Endothelial cell (in vitro differentiated cells): Measurements from ENCODE around the gene MS4A4E. TPM values are rescaled to one million over a fixed set of nuclear protein-coding genes. Genes with fewer than 3 reads are reported as not detected.
A peak's percentile ranks its signal among the peaks of the same experiment; 100 is the strongest.

Source experiments
- DNase-seq: peaks from one replicate; pipeline ENCODE4 v3.0.0; 2021; ENCODE audit warnings: low spot score
- H3K27ac Mint-ChIP-seq: one replicate; pipeline ENCODE4 v1.8.0; 2021; ENCODE audit warnings: mixed read lengths, inconsistent platforms; ENCODE audit not compliant: unreplicated experiment
- H3K27me3 Mint-ChIP-seq: one replicate; pipeline ENCODE4 v1.8.0; 2021; ENCODE audit warnings: mild to moderate bottlenecking, moderate library complexity, mixed read lengths, inconsistent platforms; ENCODE audit not compliant: unreplicated experiment
- H3K36me3 Mint-ChIP-seq: one replicate; pipeline ENCODE4 v1.8.0; 2021; ENCODE audit warnings: mild to moderate bottlenecking, low read depth, mixed read lengths, inconsistent platforms; ENCODE audit not compliant: unreplicated experiment
- H3K4me1 Mint-ChIP-seq: one replicate; pipeline ENCODE4 v1.8.0; 2021; ENCODE audit warnings: mild to moderate bottlenecking, mixed read lengths, inconsistent platforms; ENCODE audit not compliant: unreplicated experiment
- H3K4me3 Mint-ChIP-seq: one replicate; pipeline ENCODE4 v1.8.0; 2021; ENCODE audit warnings: mild to moderate bottlenecking, mixed read lengths, inconsistent platforms; ENCODE audit not compliant: unreplicated experiment
- H3K9me3 Mint-ChIP-seq: one replicate; pipeline ENCODE4 v1.8.0; 2021; ENCODE audit warnings: mixed read lengths, inconsistent platforms; ENCODE audit not compliant: unreplicated experiment
- total RNA-seq: library from RNA; stranded (reverse); fragmentation: NEBNext Ultra II Directional; extraction: Animal tissue kit (Norgen Biotek cat#: 25700); gene quantifications from one replicate; pipeline ENCODE4 v1.2.1, GENCODE V29; 2021; ENCODE audit not compliant: unreplicated experiment
- TF ChIP-seq, protein P1 (sequence below): fragments of 200-600 bp; sonication (generic); IDR thresholded peaks from one replicate; pipeline ENCODE4 v1.5.0; 2021; ENCODE audit warnings: antibody characterized with exemption; ENCODE audit not compliant: unreplicated experiment

MS4A4E gene
- total RNA-seq, 1 donor from 2014 or later = not detected

GRCh38 chr11:60170566-60170965, 72.4 kb downstream of the MS4A4E start:
- H3K27me3 Mint-ChIP-seq = no peaks in the 10 kb centered on the region
- TF ChIP-seq, protein P1, sequence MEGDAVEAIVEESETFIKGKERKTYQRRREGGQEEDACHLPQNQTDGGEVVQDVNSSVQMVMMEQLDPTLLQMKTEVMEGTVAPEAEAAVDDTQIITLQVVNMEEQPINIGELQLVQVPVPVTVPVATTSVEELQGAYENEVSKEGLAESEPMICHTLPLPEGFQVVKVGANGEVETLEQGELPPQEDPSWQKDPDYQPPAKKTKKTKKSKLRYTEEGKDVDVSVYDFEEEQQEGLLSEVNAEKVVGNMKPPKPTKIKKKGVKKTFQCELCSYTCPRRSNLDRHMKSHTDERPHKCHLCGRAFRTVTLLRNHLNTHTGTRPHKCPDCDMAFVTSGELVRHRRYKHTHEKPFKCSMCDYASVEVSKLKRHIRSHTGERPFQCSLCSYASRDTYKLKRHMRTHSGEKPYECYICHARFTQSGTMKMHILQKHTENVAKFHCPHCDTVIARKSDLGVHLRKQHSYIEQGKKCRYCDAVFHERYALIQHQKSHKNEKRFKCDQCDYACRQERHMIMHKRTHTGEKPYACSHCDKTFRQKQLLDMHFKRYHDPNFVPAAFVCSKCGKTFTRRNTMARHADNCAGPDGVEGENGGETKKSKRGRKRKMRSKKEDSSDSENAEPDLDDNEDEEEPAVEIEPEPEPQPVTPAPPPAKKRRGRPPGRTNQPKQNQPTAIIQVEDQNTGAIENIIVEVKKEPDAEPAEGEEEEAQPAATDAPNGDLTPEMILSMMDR = no peak
- no peak for DNase-seq
- H3K36me3 Mint-ChIP-seq = no peaks in the 10 kb centered on the region
- no peaks in the 10 kb centered on the region for H3K4me1 Mint-ChIP-seq
- H3K4me3 Mint-ChIP-seq = no peak overlapping the region
- peaks cover 19% of the 10 kb centered on the region for H3K9me3 Mint-ChIP-seq
- H3K27ac Mint-ChIP-seq = no peak overlapping the region

DNA sequence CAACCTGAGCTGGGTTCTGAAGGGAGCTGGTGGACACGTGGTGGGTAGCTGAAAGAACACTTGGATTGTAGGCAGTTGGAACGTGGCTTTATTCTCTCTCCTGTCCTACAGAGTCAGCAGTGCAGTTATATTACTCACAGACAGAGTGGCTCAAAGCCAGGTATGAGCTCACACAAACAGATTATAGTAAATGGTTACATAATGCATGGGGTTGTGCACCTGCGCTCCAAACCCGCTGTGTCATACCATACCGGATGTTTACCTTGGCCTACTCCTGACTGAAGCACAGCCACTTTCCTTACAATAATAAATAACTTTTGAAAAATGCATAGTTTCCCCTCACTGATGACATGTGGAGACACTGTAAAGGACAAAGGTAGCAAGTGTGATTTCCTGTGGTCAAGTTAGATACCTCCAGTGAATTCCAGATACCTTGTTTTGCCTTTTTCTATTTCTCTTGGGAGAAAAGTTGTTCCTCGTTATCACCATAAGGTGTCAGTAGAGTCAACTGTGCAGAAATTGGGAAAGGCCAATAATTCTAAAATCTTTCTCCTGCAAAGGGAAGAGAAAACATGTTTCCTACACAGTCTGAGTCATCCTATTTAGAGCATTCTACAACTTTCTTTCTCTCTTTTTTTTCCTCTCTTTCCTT, 73.5 kb downstream of the MS4A4E start:
- no peaks in the 10 kb centered on the region for H3K27me3 Mint-ChIP-seq
- H3K27ac Mint-ChIP-seq = no peak overlapping the region
- DNase-seq = no peak
- H3K4me3 Mint-ChIP-seq = no peak overlapping the region
- TF ChIP-seq, protein P1 = peak; percentile 36
- H3K4me1 Mint-ChIP-seq = no peaks in the 10 kb centered on the region
- peaks cover 19% of the 10 kb centered on the region for H3K9me3 Mint-ChIP-seq
- no peaks in the 10 kb centered on the region for H3K36me3 Mint-ChIP-seq

DNA sequence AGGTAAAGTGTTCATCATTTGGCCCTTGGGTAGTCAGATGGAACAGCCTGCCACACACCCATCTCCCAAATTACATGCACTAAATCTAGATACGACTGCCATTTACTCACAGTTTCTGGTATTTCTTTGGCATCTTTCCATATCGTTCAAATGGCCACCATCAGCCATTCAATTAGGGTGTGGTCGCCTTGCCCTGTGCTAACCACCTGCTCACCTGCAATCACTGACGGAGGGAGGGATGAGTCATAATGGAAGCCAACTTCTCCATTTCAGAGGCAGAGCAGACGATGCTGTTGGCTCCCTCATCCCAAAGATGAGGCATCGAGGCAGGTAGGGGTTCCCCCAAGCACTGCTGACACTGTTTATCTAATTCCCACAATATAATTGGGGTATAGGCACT, 74.6 kb downstream of the MS4A4E start:
- no peak overlapping the region for H3K4me3 Mint-ChIP-seq
- peaks cover 19% of the 10 kb centered on the region for H3K9me3 Mint-ChIP-seq
- TF ChIP-seq, protein P1 = no peak

DNA sequence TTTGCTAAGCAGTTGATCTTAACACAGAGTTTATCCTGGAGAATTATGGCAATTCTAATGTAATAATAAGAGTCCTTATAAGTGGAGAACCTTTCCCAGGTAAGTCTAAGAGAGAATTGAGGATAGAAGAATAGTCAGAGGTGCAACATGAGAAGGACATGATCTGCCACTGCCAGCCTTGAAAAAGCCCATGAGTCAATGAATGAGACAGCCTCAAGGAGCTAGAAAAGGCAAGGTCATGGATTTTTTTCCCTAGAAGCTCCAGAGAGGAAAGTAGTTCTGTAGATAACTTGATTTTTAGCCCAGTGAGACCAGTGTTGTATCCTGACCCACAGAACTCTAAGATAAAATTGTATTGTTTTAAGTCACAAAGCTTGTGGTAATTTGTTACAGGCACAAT, 77.0 kb downstream of the MS4A4E start:
- Mint-ChIP-seq H3K27ac (no peak overlapping the region), H3K4me1 (peaks cover 8% of the 10 kb centered on the region), H3K27me3 (no peaks in the 10 kb centered on the region), H3K4me3 (no peak overlapping the region), H3K36me3 (no peaks in the 10 kb centered on the region), H3K9me3 (peaks cover 19% of the 10 kb centered on the region)
- TF ChIP-seq, protein P1 = no peak
- DNase-seq = no peak

More for the DNA sequence above, 74.6 kb downstream of the MS4A4E start:
- no peak overlapping the region for H3K27ac Mint-ChIP-seq
- no peaks in the 10 kb centered on the region for H3K4me1 Mint-ChIP-seq
- H3K36me3 Mint-ChIP-seq = no peaks in the 10 kb centered on the region
- H3K27me3 Mint-ChIP-seq = no peaks in the 10 kb centered on the region
- DNase-seq = no peak

GRCh38 chr11:60165538-60165937, 77.4 kb downstream of the MS4A4E start:
- Mint-ChIP-seq H3K36me3 (no peaks in the 10 kb centered on the region), H3K4me3 (no peak overlapping the region), H3K27me3 (no peaks in the 10 kb centered on the region), H3K27ac (no peak overlapping the region), H3K9me3 (peaks cover 17% of the 10 kb centered on the region), H3K4me1 (peaks cover 10% of the 10 kb centered on the region)
- no peak for DNase-seq
- TF ChIP-seq, protein P1 = no peak
